NCI-H446 (cell line): ENCODE data around the gene XIST.
"Not testable (repeated sequence)": the region's sequence is repeated elsewhere in the genome, so short reads cannot be mapped to it uniquely, and the experiment has no call there.

Source experiments
- DNase-seq, 2 experiments: peaks; one replicate each; lab custom pipeline; 2025; lab: John Stamatoyannopoulos, UW

XIST gene

GRCh38 chrX:73839152-73839551 is 13.4 kb downstream of the XIST start:
- no peak for DNase-seq

GRCh38 chrX:73838123-73838522 is 14.4 kb downstream of the XIST start:
- no peak for DNase-seq

GRCh38 chrX:73836956-73837477 is 15.5 kb downstream of the XIST start:
- no peak for DNase-seq

- no peak for DNase-seq
These were observed 18.3 kb downstream of the XIST start for GRCh38 chrX:73834219-73834618.

- DNase-seq = no peak
These were observed 20.2 kb downstream of the XIST start for GRCh38 chrX:73832319-73832718.

GRCh38 chrX:73831500-73831899 is 21.0 kb downstream of the XIST start:
- DNase-seq = no peak

GRCh38 chrX:73830489-73831414 is 21.8 kb downstream of the XIST start:
- DNase-seq = no peak

GRCh38 chrX:73829890-73830466 is 22.5 kb downstream of the XIST start:
- DNase-seq = no peak

GRCh38 chrX:73828080-73828720 is 24.3 kb downstream of the XIST start:
- no peak for DNase-seq

GRCh38 chrX:73827406-73827805 is 25.1 kb downstream of the XIST start:
- DNase-seq = no peak

- DNase-seq = no peak
These were observed 25.5 kb downstream of the XIST start for GRCh38 chrX:73826996-73827395.

- no peak for DNase-seq
These were observed 26.9 kb downstream of the XIST start for GRCh38 chrX:73825569-73825968.

- no peak for DNase-seq
These were observed 29.0 kb downstream of the XIST start for GRCh38 chrX:73823473-73824004.

GRCh38 chrX:73822775-73823174 is 29.7 kb downstream of the XIST start:
- DNase-seq = no peak

GRCh38 chrX:73821921-73822559 is 30.5 kb downstream of the XIST start:
- no peak for DNase-seq

GRCh38 chrX:73819864-73820558 is 32.5 kb downstream of the XIST start:
- not testable (repeated sequence) for DNase-seq

- DNase-seq = no peak
These were observed 34.1 kb downstream of the XIST start for GRCh38 chrX:73818200-73819116.

GRCh38 chrX:73817393-73818199 is 34.9 kb downstream of the XIST start:
- DNase-seq = no peak

GRCh38 chrX:73812256-73812655 is 40.3 kb downstream of the XIST start:
- DNase-seq = no peak
